GM12878 (cell line): ENCODE measurements around the gene POLR1G. TPM values are rescaled to one million over a fixed set of nuclear protein-coding genes. Genes with fewer than 3 reads are reported as not detected.

Source experiments
- ATAC-seq: fragments of 200-7000 bp; cut with Tn5 transposase; 3 replicates; pipeline ENCODE4 v1.9.1; 2020; ENCODE audit warnings: mild to moderate bottlenecking, moderate library complexity
- BruUV-seq: library from RNA; stranded (reverse); fragments of 400-500 nt; replicated peaks from 2 replicates; lab custom pipeline; 2021; lab: Mats Ljungman, UMichigan
- CTCF ChIA-PET: fragments of 300-600 bp; sonication (Branson Sonifier 250); formaldehyde crosslinking; extraction: SDS; loops from one replicate; lab custom pipeline; 2021; ENCODE audit warnings: inconsistent platforms; lab: Yijun Ruan, JAX
- POLR2A ChIA-PET: fragments of 350-600 bp; formaldehyde crosslinking; extraction: SDS; loops from one replicate; lab custom pipeline; 2021; ENCODE audit warnings: inconsistent platforms; lab: Charles Lee
- RAD21 ChIA-PET: fragments of 300-600 bp; sonication (Branson Sonifier 250); formaldehyde crosslinking; loops from one replicate; lab custom pipeline; 2023; ENCODE audit warnings: antibody characterized with exemption; ENCODE audit not compliant: unreplicated experiment; lab: Charles Lee
- SMC1A ChIA-PET: fragments of 300-600 bp; sonication (Branson Sonifier 250); formaldehyde crosslinking; loops from one replicate; lab custom pipeline; 2023; ENCODE audit not compliant: unreplicated experiment, uncharacterized antibody; lab: Charles Lee
- DNase-seq: peaks from one replicate; pipeline ENCODE4 v3.0.0-alpha.2; 2011; ENCODE audit warnings: low read depth, low spot score
- FAIRE-seq: peaks from 3 replicates; lab custom pipeline; 2011; peaks lifted over from hg19 to GRCh38; lab: Jason Lieb, UNC
- H2AFZ ChIP-seq: 2 replicates; pipeline ENCODE4 v1.6.0; 2011; ENCODE audit warnings: low read depth, low read length, control low read depth; ENCODE audit not compliant: control insufficient read depth
- H3K27ac ChIP-seq: 2 replicates; pipeline ENCODE4 v1.5.1; 2011; ENCODE audit warnings: control low read depth; ENCODE audit not compliant: control insufficient read depth, insufficient read depth
- H3K27me3 ChIP-seq, 2 experiments: replicated peaks in 1 of 2; 2 replicates each; pipeline versions ENCODE4 v1.6.0 to v1.6.1; 2011; ENCODE audit warnings: low read length in 1 of 2; ENCODE audit not compliant: control insufficient read depth in 2 of 2, insufficient read depth in 2 of 2
- H3K36me3 ChIP-seq, 2 experiments: 2 replicates each; pipeline ENCODE4 v1.5.1; 2011; ENCODE audit warnings: low read length in 1 of 2; ENCODE audit not compliant: control insufficient read depth in 2 of 2, insufficient read depth in 2 of 2
- H3K4me1 ChIP-seq: 2 replicates; pipeline ENCODE4 v1.6.1; 2011; ENCODE audit warnings: mild to moderate bottlenecking, low read length, moderate library complexity, mixed read lengths; ENCODE audit not compliant: control insufficient read depth, insufficient read depth
- H3K4me2 ChIP-seq: 2 replicates; pipeline ENCODE4 v1.6.0; 2011; ENCODE audit warnings: control low read depth; ENCODE audit not compliant: control insufficient read depth, insufficient read depth
- H3K4me3 ChIP-seq: fragments of 200-600 bp; sonication (generic); 2 replicates; pipeline ENCODE4 v1.5.1; 2016
- H3K79me2 ChIP-seq: 2 replicates; pipeline ENCODE4 v1.6.0; 2011; ENCODE audit warnings: low read length; ENCODE audit not compliant: control insufficient read depth, insufficient read depth
- H3K9ac ChIP-seq: 2 replicates; pipeline ENCODE4 v1.8.0; 2011; ENCODE audit warnings: low read length, control low read depth, mixed read lengths; ENCODE audit not compliant: control insufficient read depth, insufficient read depth
- H3K9me3 ChIP-seq: replicated peaks from 3 replicates; pipeline ENCODE4 v1.5.1; 2011; ENCODE audit warnings: mild to moderate bottlenecking, low read length; ENCODE audit not compliant: control insufficient read depth, insufficient read depth
- H4K20me1 ChIP-seq: 2 replicates; pipeline ENCODE4 v1.6.0; 2011; ENCODE audit not compliant: control insufficient read depth, insufficient read depth
- BMI1 ChIP-seq: fragments of 450-650 bp; IDR thresholded peaks from 2 replicates; pipeline ENCODE4 v1.6.1; 2016; ENCODE audit warnings: mild to moderate bottlenecking, moderate library complexity, borderline replicate concordance
- GATAD2B ChIP-seq: fragments of 450-650 bp; conservative IDR thresholded peaks from 2 replicates; pipeline ENCODE4 v1.6.1; 2017; ENCODE audit warnings: low read depth, mild to moderate bottlenecking, moderate library complexity
- HDAC6 ChIP-seq: fragments of 200-600 bp; sonication (generic); IDR thresholded peaks from one replicate; pipeline ENCODE4 v1.8.0; 2017; ENCODE audit warnings: antibody characterized with exemption; ENCODE audit not compliant: unreplicated experiment
- HDGF ChIP-seq: fragments of 450-650 bp; IDR thresholded peaks from 2 replicates; pipeline ENCODE4 v1.6.1; 2016; ENCODE audit warnings: antibody characterized with exemption
- IKZF1 ChIP-seq: fragments of 450-650 bp; conservative IDR thresholded peaks from 2 replicates; pipeline ENCODE4 v1.6.1; 2017; ENCODE audit warnings: antibody characterized with exemption, mild to moderate bottlenecking
- NRF1 ChIP-seq: conservative IDR thresholded peaks from 2 replicates; pipeline ENCODE4 v1.6.1; 2011; ENCODE audit warnings: mild to moderate bottlenecking, low read depth, low read length, improper control_type of control experiment
- RB1 ChIP-seq: fragments of 450-650 bp; formaldehyde crosslinking; IDR thresholded peaks from 2 replicates; pipeline ENCODE4 v1.6.1; 2017; ENCODE audit warnings: mild to moderate bottlenecking, borderline replicate concordance
- RELA ChIP-seq: fragments of 450-650 bp; IDR thresholded peaks from 2 replicates; pipeline ENCODE4 v1.8.0; 2014; ENCODE audit warnings: borderline replicate concordance; ENCODE audit not compliant: partially characterized antibody
- SIX5 ChIP-seq: IDR thresholded peaks from 2 replicates; pipeline ENCODE4 v1.6.1; 2011; ENCODE audit warnings: mild to moderate bottlenecking, low read depth, low read length, moderate library complexity; ENCODE audit not compliant: severe bottlenecking
- SRF ChIP-seq, 2 experiments: IDR thresholded peaks; 2 replicates each; pipeline ENCODE4 v1.6.1; 2011; ENCODE audit warnings: low read depth in 2 of 2, low read length in 2 of 2, mild to moderate bottlenecking in 1 of 2, moderate library complexity in 1 of 2
- TBL1XR1 ChIP-seq: IDR thresholded peaks from 2 replicates; pipeline ENCODE4 v1.6.1; 2012; ENCODE audit warnings: low read depth, low read length, improper control_type of control experiment
- TCF7 ChIP-seq: IDR thresholded peaks from 2 replicates; pipeline ENCODE4 v1.6.1; 2014; ENCODE audit warnings: antibody characterized with exemption, borderline replicate concordance
- whole genome bisulfite sequencing: methylation state at CpG from one replicate; pipeline ENCODE4 v1.1.6; 2016; ENCODE audit warnings: low lambda C conversion rate; ENCODE audit not compliant: insufficient replicate concordance, insufficient coverage; ENCODE audit errors: missing lambda C conversion rate; 5-methylcytosine and 5-hydroxymethylcytosine counted together
- in situ Hi-C: fragments of 300-500 bp; cut with MboI; formaldehyde crosslinking; loops from 9 replicates; pipeline ENCODE4 v1.14.3; 2018; ENCODE audit warnings: mixed read lengths
- intact Hi-C: fragments of 100-400 bp; cut with micrococcal nuclease; formaldehyde crosslinking; loops from one replicate; pipeline ENCODE4 v1.14.2; 2022; ENCODE audit not compliant: unreplicated experiment
- polyA plus RNA-seq, 11 experiments: library from polyadenylated mRNA; depleted of rRNA in 4 of 11; unstranded in 6 of 11; stranded (reverse) in 5 of 11; fragments of >200 nt; fragmentation: Nextera tagmentation in 4 of 11; fragmentation: Illumina TruSeq in 1 of 11; extraction: Ambion mirVana in 4 of 11; extraction: Trizol in 1 of 11; gene quantifications; 1 replicate in 1 of 11; 2 replicates in 10 of 11; pipeline versions ENCODE4 v1.2.1 to v1.2.3, GENCODE V29; 2011 to 2016; ENCODE audit warnings: inconsistent platforms in 2 of 11, missing spikeins in 2 of 11, low read depth in 1 of 11
- total RNA-seq, 4 experiments: library from RNA; depleted of rRNA in 3 of 4; stranded (reverse); fragments of >200 nt in 3 of 4; fragmentation: Illumina TruSeq in 1 of 4; extraction: Trizol in 1 of 4; gene quantifications; 2 replicates each; pipeline versions ENCODE4 v1.2.1 to v1.2.3, GENCODE V29; 2013 to 2021
- TF ChIP-seq, protein P1 (sequence below): IDR thresholded peaks from 2 replicates; pipeline ENCODE4 v1.6.1; 2012; ENCODE audit warnings: low read depth, low read length, improper control_type of control experiment
- TF ChIP-seq, protein P2 (sequence below): IDR thresholded peaks from 2 replicates; pipeline ENCODE4 v1.6.1; 2012; ENCODE audit warnings: low read depth, low read length, improper control_type of control experiment
- TF ChIP-seq, protein P3 (sequence below): fragments of 450-650 bp; IDR thresholded peaks from 2 replicates; pipeline ENCODE4 v1.6.1; 2016; ENCODE audit warnings: mild to moderate bottlenecking

POLR1G gene
- total and polyA plus RNA-seq, 10 of the 15 experiments (the other 5 are each of a cell fraction or from before 2014, with no cell fraction given): 2.0 to 30.9 (median 20.5) TPM

DNA sequence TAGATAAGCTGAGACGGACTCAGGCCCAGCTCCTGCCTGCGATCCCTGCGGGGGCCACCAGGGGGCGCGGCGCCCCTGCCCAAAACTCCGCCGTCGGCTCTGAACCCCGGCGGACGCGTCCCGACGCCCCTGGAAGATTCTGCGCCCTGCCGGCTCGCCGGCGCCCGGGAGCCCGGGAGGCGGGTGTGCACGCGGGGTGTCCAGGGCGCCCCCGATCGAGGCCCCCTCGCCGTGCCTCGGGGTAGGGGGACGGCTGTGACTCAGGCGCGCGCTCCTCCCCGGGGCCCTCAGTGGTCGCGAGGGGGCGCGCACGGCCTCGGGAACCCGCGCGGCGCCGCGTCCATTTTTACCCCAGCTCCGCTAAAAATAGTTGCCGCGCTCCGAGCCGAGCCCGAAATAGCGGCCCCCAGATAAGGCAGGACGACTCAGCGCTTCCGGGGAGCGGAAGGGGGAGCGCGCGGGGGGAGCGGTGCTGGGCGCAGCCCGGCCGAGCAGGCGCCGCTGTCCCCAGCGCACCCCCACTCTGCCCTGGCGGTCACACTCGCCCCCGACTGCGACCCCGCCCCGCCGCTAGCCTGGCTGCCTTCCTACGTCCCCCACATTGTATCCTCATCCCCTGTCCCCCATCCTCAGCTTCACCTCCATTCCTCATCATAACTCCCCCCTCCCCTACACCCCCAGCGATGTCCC lies 33.3 kb downstream of the POLR1G start (continued):
- TF ChIP-seq SRF (IDR thresholded peaks at IDR 0.05; ENCODE audit: low read depth in 2 of 2, low read length in 2 of 2): peak; percentile 99 to 100
- peak; percentile 47 for TF ChIP-seq RELA
- peak; percentile 92 for TF ChIP-seq RB1
- TF ChIP-seq, protein P1, sequence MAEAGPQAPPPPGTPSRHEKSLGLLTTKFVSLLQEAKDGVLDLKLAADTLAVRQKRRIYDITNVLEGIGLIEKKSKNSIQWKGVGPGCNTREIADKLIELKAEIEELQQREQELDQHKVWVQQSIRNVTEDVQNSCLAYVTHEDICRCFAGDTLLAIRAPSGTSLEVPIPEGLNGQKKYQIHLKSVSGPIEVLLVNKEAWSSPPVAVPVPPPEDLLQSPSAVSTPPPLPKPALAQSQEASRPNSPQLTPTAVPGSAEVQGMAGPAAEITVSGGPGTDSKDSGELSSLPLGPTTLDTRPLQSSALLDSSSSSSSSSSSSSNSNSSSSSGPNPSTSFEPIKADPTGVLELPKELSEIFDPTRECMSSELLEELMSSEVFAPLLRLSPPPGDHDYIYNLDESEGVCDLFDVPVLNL: 0 out of 2 replicates have a peak, but pooled peaks have one; percentile 15
- TF ChIP-seq HDAC6: no peak
- peak; percentile 87 for TF ChIP-seq TBL1XR1
- peak; percentile 97 for TF ChIP-seq IKZF1
- no peak for TF ChIP-seq TCF7
- TF ChIP-seq GATAD2B: peak; percentile 99

DNA sequence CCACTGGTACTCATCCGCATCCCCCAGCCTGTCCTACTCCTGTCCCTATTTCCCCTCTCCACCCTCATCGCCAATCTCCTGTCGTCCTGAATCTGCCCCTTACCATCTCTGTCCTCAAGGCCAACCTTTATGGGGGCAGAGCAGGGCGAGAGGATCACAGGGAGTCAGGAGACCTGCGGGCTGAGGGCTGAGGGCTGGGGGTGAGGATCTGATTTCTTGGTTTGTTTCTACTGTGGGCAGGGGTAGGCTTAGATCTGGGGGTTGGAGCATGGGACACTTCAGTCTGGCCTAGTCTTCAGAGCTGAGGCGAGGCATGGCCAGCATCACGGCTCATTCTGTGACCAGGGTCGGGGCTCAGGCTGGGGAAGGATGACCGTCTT lies 33.8 kb downstream of the POLR1G start:
- H4K20me1 ChIP-seq: no peaks in the 10 kb centered on the region
- intact Hi-C loops (loop anchor here (5.0 kb wide), 1 partner anchor 202 kb away; no protein-coding TSS in a partner anchor), in situ Hi-C loops (loop anchor here (5.0 kb wide), 1 partner anchor 37 kb away; no protein-coding TSS in a partner anchor)
- ATAC-seq (no peak), FAIRE-seq (no peak), DNase-seq (no peak)
- peak overlapping the region; percentile 82 for H3K27ac ChIP-seq
- ChIA-PET CTCF (interaction anchor here (0.9 to 6.6 kb wide), 24 partner anchors 9 to 330 kb away, joined by 3 to 385 read pairs (median 5); partner anchors contain the start of genes ERCC1, FOSB, PPP1R13L and SIX5), RAD21 (interaction anchor here (1.0 to 3.5 kb wide), 15 partner anchors 14 to 206 kb away, joined by 3 to 206 read pairs (median 5); partner anchors contain the start of genes FOSB and PPP1R13L), SMC1A (interaction anchor here (1.0 to 6.0 kb wide), 9 partner anchors 10 to 203 kb away, joined by 3 to 145 read pairs (median 9); partner anchors contain the start of gene FOSB), POLR2A (interaction anchor here (0.6 to 2.6 kb wide), 9 partner anchors 8 to 217 kb away, joined by 3 to 30 read pairs (median 6); no protein-coding TSS in a partner anchor)
- no peaks in the 10 kb centered on the region for H3K36me3 ChIP-seq
- no TSS peak for BruUV-seq
- peak overlapping the region; percentile 75 for H2AFZ ChIP-seq
- 37% methylated on average over 7 of the region's 9 CpGs for WGBS
- H3K4me2 ChIP-seq: peak overlapping the region; percentile 76
- H3K79me2 ChIP-seq: no peaks in the 10 kb centered on the region
- peak overlapping the region; percentile 73; the same call in 1 of the 2 replicates for H3K9ac ChIP-seq
- H3K9me3 ChIP-seq: no peaks in the 10 kb centered on the region
- TF ChIP-seq NRF1 (no peak), BMI1 (no peak), SIX5 (no peak), HDGF (0 out of 2 replicates have a peak, but pooled peaks have one; percentile 40)
- TF ChIP-seq, protein P2, sequence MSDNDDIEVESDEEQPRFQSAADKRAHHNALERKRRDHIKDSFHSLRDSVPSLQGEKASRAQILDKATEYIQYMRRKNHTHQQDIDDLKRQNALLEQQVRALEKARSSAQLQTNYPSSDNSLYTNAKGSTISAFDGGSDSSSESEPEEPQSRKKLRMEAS: no peak
- TF ChIP-seq, protein P3, sequence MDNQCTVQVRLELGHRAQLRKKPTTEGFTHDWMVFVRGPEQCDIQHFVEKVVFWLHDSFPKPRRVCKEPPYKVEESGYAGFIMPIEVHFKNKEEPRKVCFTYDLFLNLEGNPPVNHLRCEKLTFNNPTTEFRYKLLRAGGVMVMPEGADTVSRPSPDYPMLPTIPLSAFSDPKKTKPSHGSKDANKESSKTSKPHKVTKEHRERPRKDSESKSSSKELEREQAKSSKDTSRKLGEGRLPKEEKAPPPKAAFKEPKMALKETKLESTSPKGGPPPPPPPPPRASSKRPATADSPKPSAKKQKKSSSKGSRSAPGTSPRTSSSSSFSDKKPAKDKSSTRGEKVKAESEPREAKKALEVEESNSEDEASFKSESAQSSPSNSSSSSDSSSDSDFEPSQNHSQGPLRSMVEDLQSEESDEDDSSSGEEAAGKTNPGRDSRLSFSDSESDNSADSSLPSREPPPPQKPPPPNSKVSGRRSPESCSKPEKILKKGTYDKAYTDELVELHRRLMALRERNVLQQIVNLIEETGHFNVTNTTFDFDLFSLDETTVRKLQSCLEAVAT: peak; percentile 68
- no peaks in the 10 kb centered on the region for H3K27me3 ChIP-seq
- H3K4me3 ChIP-seq: peak overlapping the region; percentile 57
- H3K4me1 ChIP-seq: peaks cover 23% of the 10 kb centered on the region
